HG03196 (cell line): Measurements from ENCODE around the gene GNG7.
"Not testable (repeated sequence)": the region's sequence is repeated elsewhere in the genome, so short reads cannot be mapped to it uniquely, and the experiment has no call there.

Experiments
- ATAC-seq: cut with Tn5 transposase; IDR thresholded peaks from one replicate; pipeline ENCODE4 v1.9.1; 2021; ENCODE audit not compliant: unreplicated experiment

Gene GNG7

DNA sequence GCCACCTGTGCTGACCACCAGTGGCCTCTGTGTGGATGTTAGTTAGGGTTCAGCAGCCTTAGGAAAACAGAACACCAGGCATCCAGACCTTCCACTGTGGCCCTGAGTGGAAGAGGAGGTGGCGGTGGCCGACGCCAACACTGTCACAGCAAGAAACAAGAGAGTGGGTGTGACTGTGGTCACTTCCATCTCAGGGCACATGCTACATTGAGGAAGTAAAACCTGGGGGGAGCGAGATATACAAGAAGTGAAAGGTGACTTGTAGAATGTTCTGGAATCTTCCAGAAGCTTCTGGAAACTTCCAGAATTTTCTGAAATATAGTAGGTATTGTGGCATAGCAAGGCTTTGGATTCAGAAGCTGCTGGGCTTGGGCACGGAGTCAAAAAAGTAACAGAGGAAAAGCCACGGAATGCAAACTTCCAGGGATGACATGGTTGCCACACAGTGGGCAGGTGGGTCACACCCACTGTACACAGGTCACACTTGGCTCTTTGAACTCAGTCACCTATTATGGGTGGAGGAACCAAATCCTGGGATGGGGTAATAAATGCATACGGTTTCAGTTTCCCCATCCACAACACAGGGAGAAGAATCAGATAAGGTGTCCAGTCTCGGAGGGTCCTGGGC lies 24.3 kb downstream of the GNG7 start:
- peak; percentile 52 for ATAC-seq

DNA sequence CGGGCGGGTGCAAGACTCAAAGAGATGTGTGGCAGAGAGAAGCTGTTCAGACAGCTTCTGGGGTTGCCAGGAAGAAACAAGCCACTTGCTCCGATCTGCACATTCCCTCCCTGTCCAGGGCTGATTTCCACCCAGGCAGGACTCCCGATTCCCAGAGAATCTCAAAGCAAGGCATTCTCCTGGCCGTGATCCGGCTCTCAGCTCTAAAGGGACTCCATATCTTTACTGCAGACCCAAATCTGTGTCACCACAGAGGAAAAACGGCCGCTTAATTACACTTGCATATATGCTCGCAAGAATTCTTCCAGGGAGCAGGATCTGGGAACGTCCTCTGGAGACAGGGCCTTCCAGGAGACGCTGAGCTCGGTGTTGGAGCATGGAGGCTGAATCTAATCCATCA lies 25.7 kb downstream of the GNG7 start:
- no peak for ATAC-seq

DNA sequence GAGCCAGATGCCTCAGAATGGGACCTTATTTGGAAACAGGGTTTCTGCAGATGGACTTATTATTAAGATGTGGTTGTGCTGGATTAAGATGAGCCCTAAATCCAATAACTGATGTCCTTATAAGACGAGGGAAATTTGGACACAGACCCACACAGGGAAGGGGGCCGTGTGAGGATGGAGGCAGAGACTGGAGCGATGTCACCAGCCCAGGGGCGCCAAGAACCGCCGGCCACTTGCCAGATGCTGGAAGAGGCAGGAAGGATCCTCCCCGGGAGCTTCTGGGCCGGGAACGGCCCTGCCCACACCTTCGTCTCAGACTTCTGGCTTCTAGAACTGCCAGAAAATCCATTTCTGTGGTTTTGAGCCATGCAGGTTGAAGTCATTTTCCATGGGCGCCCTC lies 26.6 kb downstream of the GNG7 start:
- ATAC-seq = no peak

DNA sequence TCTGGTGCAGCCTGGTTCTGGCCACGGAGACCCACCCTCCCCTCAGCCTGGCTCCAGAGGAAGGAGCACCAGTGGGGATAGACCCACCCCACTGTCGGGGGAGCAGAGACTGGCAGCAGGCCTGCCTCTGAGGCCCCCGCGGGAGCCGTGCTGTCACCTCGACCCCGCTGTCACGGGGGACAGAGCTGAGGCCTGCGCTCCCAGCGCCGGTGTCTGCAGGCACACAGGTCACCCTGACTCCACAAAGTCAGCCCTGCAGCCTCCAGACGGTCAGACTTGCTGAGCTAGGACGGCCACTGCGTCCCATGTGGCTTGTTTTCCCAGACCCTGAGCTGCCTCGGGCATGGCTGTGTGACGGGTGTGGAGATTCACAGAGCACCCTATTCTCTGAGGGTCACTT lies 32.3 kb downstream of the GNG7 start:
- ATAC-seq = no peak

DNA sequence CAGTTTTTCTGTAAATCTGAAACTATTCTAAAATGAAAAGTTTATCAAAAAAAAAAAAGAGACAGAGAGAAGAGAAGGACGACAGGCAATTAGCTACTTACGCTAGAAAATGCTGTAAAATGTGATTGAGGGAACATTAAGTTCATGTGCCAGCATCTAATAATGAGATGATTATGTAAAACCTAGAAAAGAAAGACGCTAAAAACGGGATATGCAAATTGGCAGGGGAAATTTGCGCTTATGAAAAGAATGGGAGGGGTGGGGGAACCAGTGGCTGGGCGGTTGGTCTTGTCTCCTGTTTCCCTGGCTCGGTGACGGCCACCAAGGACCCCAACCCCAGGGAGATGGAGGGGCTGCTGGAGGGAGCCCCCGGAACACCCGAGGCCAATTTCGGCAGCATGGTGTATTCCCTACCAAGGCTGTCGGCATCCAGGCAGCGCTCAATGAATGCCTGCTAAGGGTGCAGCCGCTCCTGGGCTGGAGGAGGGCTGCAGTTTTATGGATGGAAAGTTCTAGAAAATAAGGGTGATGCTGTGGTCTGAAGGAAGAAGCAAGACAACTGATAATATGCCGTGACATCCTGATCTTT lies 34.2 kb downstream of the GNG7 start:
- ATAC-seq = no peak

DNA sequence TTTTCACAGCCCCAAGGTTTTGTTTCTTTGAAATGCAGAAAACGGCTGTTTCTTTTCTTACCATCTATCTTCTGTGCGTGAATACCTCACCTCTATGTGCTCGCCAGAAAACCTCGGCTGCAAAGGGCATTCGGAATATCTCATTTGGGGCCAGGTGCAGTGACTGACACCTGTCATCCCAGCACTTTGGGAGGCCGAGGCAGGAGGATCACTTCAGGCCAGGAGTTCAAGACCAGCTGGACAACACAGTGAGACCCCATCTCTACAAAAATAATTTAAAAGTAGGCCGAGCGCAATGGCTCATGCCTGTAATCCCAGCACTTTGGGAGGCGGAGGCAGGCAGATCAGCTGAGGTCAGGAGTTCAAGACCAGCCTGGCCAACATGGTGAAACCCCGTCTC lies 35.1 kb downstream of the GNG7 start:
- not testable (repeated sequence) for ATAC-seq

DNA sequence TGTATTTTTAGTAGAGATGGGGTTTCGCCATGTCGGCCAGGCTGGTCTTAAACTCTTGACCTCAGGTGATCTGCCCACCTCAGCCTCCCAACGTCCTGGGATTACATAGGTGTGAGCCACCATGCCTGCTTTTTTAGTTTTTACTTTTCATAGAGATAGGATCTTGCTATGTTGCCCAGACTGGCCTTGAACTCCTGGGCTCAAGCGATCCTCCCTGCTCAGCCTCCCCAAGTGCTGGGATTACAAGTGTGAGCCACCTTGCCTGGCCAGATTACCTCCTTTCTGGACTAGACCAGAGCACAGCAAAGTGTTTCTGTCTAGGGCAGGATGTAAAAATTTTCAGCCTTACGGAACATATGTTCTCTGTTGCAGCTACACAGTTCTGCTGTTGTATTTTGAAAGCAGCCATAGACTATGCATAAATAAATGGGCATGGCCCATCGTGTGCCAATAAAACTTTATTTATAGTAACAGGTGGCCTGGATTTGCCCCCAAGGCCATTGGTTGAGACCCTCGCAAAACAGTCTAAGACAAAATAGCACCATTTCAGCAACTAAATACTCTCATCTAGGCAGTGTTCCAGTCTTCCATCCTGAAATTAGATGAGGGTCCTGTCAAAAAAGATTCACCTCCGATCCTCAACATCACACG lies 36.0 kb downstream of the GNG7 start:
- ATAC-seq = no peak

DNA sequence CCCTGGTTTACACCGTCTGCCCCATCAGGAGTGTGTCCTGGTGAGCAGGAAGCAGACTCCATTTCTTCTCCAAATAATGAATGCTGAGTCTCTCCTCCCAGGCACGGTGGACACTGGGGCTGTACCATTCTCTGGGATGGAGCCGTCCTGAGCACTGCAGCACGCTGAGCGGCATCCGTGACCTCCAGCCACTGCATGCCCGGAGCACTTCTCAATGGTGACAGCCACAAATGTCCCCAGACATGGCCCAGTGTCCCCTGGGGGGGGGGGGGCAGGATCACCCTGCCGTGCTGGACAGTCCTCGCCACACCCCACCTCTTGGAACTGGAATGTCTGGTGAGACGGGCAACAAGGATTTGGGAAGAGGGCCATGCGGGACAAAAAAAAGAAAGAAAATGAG lies 37.4 kb downstream of the GNG7 start:
- no peak for ATAC-seq

DNA sequence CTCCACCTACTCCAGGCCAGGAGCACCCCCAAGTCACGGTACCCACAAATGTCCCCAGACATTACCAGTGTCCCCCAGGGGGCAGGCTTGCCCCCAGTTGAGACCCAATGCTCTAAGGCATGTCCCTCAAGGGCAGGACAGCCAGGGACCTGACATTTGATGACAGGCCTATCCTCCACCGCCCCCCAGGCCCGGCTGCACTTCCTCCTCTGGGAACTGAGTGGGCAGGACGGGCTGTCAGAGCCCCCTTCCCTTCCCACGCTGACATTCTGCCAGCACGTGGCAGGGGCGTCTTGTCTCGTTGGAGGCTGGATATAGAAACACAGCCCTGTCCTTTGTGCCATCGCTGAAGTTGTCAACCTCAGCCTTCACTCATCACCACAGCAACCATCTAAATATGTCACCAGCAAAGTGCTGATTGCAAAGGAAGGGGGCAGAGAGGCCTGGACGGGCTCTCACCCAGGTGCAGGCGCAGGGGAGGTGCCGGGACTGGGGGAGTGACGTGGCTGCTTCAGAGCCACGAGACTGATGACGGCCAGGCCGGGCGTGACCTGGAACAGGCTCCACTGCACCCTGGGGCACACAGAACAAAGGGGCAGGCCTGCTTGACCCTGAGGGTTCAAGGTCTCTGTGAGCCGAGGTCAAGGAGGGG lies 38.4 kb downstream of the GNG7 start:
- ATAC-seq = peak; percentile 57

DNA sequence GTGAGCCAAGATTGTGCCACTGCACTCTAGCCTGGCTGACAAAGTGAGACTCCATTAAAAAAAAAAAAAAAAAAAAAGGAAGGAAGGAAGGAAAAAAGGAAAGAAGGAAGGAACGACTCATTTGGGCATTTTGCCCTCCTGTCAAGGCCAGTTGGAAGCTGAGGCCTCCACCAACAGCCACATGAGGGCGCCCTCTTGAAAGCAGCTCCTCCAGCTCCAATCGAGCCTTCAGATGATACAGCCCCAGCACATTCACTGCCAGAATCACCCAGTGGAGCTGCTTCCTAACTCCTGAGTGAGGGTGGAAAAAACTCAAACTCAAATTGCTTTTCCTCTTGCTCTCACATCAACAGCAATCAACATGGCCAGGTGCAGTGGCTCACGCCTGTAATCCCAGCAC lies 40.9 kb downstream of the GNG7 start:
- ATAC-seq = no peak

DNA sequence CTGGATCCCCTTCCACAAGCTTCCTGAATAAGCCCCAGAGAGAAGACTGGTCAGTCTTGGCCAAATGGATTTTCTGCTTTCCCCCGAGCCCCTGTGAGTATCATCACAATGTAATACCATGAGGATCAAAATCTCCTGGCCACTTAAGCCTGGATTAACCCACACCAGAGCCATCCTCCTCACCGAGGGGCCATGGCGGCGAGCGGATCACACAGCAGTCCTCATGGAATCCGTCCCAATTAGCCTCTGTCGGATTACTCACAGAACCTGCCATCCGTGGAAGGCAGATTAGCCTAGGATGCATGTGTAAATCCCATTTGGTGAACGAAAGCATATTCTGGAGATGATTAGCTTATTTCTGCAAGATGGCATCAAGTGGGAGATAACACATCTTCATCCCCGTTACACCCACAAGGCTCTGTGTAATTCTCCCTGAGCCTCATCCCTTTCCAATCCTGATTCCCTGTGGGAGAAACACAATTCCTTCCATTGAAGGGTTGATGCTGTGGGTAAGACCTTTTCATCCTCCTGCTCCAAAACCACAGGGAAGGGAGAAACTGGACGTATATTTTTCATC lies 42.5 kb downstream of the GNG7 start:
- ATAC-seq = no peak

DNA sequence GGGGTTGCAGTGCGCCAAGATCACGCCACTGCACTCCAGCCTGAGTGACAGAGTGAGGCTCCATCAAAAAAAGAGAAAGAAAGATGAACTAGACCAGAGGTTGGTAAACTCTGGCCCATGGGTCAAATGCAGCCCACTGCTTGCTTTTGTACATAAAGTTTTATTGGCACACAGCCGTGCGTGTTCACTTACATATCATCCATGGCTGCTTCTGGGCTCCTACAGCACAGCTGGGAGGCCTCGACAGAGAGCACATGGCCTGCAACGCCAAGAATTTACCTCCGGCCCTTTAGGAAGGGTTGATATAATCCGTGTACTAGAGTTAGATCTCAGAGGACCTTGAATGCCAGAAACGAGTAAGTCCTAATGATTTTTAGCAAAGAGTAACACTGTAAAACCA lies 46.0 kb downstream of the GNG7 start:
- no peak for ATAC-seq

DNA sequence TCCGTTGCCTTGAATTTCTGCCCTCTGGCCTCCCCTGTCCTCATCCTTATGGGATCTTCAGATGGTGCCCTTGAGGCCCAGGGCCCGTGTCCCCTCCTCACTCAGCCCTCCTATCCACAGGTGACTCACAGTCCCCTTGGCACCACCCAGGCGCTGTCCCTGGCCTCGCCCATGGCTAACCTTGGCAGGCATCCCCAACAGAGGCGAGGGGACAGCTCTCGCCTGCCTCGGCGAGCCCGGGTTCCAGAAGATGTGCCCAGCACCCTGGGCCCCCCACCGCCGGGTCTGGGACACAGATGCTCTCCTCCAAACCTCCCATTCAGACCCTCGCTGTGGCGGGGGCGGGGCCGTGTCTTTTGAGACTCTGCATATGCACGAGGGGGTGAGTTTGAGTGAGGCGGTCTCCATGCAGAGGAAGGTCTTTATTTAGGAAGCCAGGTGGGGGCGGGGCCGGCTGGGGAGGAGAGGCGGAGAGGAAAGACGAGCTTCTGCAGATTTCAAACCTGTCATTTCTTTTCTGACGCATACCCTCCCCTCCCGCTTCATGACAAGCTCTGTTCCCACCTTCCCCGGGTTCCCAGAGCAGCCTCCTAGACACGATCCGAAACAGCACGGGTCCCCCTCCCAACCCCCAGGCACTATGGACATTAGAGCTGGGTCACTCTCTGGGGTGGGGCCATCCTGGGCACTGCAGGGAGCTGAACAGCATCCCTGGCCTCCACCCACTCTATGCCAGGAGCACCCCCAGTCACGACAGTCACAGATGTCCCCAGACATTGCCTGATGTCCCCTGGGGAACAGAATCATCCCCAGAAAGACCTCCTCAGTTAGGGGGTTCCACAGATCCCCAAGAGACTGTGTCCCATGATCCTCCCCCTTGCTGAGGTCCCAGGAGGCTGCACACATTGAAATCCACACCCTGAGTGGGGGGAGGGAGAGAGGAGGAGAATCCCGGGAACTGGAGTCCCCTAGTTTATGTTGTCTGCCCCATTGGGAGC lies 48.5 kb downstream of the GNG7 start:
- ATAC-seq = no peak

DNA sequence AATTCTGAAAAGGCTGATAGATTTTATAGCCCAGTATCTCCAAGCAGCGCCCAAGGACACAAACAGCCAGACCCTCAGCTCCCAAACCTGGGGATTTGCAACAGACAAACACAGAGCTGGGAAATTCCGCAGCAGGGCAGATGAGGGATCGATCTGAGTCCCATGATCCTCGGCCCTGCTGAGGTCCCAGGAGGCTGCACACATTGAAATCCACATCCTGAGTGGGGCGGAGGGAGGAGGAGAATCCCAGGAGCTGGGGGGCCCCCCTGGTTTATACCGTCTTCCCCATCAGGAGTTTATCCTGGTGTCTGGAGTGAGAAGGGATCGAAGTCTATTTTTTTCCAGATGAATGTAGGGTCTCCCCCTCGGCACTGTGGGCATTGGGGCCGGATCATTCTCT lies 49.3 kb downstream of the GNG7 start:
- no peak for ATAC-seq

DNA sequence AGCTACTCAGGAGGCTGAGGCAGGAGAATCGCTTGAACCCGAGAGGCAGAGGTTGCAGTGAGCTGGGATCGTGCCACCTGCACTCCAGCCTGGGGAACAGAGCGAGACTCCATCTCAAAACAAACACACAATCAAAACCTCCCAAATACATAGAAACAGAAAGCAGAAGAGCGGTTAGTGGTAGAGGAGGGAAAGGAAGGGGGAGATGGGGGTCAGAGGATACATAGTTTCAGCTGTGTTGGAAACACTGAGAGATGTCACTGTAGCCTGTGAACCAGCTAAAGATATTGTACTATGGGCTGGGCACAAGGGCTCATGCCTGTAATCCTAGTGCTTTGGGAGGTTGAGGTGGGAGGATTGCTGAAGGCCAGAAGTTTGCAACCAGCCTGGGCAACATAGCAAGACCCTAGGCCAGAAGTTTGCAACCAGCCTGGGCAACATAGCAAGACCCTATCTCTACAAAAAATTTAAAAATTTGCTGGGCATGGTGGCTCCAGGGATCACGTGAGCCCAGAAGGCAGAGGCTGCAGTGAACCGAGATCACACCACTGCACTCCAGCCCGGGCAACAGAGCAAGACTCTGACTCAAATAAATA lies 49.9 kb downstream of the GNG7 start:
- no peak for ATAC-seq

DNA sequence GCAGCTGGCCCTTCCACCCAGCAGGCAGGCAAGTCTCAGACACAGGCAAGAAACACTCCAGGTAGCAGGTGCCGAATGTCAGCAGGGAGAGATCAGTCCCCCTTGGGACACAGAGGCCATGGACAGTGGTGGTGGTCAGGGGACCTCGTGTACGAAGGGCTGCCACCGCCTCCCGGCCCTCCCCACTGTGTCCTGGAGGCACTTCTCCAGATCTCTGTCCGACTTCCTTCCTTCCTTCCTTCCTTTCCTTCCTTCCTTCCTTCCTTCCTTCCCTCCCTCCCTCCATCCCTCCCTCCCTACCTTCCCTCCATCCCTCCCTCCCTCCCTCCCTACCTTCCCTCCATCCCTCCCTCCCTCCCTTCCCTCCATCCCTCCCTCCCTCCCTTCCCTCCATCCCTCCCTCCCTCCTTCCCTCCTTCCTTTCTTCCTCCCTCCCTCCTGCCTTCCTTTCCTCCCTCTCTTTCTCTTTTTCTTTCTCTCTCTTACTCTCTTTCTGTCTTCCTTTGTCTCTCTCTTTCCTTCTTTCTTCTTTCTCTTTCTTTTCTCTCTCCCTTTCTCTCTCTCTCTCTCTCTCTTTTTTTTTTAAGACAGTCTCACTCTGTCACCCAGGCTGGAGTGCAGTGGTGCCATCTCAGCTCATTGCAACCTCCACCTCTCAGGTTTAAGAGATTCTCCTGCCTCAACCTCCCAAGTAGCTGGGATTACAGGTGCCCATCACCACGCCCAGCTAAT lies 51.3 kb downstream of the GNG7 start:
- ATAC-seq = not testable (repeated sequence)

DNA sequence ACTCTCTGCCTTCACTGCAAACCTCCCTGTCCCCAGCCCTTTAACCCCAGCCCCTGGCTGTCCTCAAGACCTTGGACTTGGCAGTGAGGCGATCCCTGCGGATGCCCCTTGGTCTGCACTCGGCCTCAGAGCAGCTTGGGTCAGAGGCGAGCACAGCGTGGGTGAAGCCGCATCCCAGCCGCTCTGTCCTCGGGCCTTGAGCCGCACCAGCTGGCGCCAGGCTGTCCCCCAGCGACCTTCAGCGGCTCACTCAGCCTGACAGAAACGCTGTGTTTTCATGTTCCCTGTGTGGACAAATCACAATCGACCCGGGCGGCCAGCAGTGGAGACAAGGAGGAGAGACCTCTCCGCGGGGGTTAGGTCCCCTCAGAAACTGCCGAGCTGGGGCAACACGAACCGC lies 52.0 kb downstream of the GNG7 start:
- no peak for ATAC-seq

DNA sequence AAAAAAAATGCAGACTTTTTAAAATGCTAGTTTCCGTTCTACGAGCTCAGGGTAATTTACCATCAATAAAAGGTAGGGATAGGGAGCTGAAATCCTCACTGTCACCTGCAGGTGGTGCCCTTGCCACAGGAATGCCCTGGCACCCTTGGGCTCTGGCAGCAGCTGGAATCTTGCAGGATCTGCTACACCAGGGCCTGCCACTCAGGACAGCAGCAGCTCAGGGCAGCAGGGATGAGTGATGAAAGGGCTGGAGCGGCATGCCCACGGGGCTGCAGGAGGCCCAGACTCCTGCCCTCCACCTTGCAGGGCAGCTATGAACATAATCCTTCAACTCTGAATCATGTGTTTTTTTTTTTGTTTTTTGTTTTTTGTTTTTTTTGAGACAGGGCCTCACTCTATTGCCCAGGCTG lies 54.0 kb downstream of the GNG7 start:
- ATAC-seq = no peak

DNA sequence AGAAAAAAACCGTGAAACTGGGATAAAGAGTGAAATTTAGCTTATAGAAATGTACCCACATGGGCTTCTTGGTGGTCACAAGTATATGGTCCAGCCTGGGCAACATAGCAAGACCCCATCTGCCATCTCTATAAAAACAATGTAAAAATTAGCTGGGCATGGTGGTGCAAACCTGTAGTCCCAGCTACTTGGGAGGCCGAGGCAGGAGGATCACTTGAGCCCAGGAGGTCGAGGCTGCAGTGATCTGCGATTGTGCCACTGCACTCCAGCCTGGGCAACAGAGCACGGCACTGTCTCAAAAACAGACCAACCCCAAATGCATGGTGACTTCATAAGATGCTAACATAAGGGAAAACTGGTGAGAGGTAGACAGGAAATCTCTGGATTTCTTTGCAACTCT lies 54.4 kb downstream of the GNG7 start:
- no peak for ATAC-seq
